8988T (cell line): ENCODE data around the gene COLEC12.
"Not testable (repeated sequence)": the region's sequence is repeated elsewhere in the genome, so short reads cannot be mapped to it uniquely, and the experiment has no call there.

Source experiments
- DNase-seq: peaks from one replicate; pipeline ENCODE4 v3.0.0; 2011

Gene COLEC12

GRCh38 chr18:406677-407076, 93.8 kb downstream of the COLEC12 start:
- DNase-seq = no peak

DNA sequence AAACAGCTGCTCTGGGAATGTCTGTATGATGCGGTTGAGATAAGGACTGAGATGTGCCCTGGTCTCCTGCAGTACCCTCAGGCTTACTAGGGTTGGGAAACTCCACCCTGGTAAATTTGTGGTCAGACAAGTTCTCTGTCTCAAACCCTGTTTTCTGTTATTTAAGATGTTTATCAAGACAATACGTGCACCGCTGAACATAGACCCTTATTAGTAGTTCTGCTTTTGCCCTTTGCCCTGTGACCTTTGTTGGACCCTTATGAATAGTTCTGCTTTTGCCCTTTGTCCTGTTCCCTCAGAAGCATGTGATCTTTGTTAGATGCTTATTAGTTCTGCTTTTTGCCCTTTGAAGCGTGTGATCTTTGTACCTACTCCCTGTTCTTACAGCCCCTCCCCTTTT, 95.5 kb downstream of the COLEC12 start:
- not testable (repeated sequence) for DNase-seq

- no peak for DNase-seq
Measured at GRCh38 chr18:404061-404636, 96.4 kb downstream of the COLEC12 start.

GRCh38 chr18:402129-402528, 98.4 kb downstream of the COLEC12 start:
- DNase-seq = no peak

DNA sequence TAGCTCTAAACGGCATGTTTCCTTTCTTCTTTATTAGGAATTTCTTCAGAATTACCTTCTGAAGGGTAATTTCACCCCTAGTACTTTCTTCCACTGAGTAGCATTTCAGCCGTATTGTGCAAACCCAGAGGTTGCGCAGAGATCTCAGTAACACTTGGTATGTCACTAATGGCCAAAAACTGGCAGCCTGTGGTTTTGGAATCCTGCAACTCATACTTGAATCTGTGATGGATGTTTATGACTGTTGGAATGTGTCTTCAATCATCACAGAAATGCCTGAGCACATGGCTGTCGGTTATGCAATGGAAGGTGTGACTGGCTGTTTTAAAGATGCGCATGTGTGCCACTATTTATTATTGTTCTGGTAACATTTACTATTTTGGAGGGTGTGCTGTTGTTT, 100.0 kb downstream of the COLEC12 start:
- no peak for DNase-seq

GRCh38 chr18:399631-400135, 100.8 kb downstream of the COLEC12 start:
- no peak for DNase-seq

- no peak for DNase-seq
Measured at GRCh38 chr18:398935-399630, 101.4 kb downstream of the COLEC12 start.

DNA sequence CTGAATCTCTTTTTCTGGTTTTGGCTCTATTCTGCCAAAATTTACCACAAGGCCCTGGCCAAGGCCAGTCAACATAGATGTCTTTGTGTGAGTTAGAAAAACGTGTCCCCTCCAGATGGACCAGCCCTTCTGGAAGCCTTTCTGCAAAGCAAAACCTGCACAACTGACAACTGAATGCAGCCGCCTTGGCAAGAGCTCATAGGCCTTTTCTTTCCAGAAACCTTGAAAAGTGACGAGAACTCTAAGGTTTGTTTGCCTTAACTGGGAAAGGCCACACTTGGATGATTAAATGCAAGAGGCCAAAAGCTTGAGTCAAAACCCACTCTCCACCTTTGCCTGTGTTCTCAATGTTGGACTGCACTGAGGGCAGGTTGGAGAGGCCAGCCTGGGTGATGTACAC, 103.9 kb downstream of the COLEC12 start:
- DNase-seq = no peak

GRCh38 chr18:396251-396555, 104.3 kb downstream of the COLEC12 start:
- no peak for DNase-seq

DNA sequence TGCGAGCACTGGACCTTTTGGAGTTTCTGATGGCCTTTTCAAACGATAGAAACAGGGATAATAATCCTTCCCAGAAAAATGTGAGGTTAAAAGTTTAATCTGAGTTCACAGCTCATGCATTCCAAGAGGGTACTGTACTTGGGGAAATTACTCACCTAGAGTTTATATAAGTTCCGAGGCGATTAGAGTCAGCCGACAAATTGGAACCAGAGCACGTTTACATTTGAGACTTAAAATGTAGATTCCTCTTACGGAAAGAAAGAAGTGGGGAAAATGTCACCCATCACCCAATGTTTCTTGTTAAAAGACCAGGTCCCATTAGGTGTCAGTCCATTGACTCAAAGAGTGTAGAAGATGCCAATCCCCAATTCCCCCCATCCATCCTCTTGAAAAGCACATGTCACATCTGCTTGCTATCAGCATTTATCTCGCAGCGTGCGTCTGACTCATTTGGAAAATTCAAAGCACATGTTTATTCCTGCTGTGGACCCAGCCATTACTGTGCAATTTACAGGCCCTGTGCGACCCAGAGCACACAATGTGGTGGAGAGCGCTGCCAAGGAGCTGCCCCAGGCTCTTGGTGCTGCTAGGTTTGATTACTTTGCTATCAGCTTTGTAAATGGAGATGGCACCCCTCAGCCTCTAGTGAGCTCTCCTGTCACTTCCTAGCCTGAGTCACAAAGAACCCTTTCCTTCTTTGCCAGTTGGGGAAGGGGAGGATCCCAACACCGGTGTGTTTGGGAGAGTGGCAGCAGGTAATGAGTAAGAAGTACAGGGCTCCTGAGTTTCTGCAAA, 104.8 kb downstream of the COLEC12 start:
- DNase-seq = no peak

- no peak for DNase-seq
Measured at GRCh38 chr18:394987-395362, 105.5 kb downstream of the COLEC12 start.

DNA sequence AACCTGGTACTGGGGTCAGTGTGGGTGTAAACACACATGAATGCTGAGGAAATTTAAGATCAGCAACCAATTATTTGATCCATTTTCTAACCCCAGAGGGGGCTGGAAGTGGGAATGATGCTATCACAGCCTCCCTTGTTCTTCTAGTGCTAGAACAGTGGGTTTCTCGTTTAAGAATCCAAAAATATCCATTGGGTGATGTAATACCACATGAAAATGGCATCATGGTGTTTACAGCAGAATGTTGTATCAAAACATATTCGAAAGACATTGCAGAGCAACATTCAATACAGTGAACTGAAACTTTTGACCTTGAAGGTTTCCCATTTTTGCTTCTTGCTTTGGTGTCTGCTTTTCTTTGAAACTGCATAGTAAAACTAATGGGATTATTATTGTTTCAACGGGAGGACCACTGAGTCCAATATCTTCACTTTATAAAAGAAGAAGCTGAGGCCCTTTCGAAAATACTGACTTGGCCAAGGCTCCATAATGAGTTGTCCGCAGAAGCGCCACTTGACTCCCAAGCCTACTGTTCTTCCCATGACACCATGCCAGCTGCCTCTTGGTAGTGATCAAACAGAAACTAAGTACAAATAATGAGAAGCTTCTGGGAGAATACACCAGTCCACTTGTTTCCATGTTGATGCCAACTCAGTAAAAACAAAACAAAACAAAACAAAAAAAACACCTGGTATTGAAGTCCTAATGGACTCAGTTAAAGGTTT, 106.1 kb downstream of the COLEC12 start:
- no peak for DNase-seq

GRCh38 chr18:393574-393957, 106.9 kb downstream of the COLEC12 start:
- DNase-seq = no peak

DNA sequence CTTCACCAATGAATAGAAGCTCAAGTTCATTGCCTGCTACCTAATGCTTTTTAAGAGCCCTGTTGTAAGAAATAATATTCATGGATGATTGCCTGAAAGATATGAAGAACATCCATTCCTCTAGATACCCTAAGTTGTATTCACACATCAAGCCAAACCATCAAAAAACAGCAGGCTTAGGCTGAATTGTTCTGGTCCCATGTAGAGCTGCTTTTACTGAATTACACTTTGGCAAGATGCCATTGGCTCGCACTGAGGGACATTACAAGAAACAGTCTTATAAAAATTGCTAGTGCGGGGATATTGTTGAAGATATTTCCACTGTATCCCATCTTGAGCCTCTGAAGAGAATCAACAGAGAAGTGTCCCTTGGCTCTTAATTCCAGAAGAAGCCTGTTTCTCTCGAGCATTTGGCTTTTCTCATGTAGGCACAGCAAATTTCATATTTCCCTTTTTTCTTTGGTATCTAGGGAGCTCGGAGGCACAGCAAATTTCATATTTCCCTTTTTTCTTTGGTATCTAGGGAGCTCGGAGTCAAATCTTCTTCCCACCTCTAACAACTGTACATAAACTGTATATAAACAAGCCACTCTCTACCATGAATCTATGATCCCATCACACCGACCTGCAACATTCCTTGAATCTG, 107.5 kb downstream of the COLEC12 start:
- DNase-seq = no peak

- no peak for DNase-seq
Measured at GRCh38 chr18:390741-391478, 109.6 kb downstream of the COLEC12 start.

DNA sequence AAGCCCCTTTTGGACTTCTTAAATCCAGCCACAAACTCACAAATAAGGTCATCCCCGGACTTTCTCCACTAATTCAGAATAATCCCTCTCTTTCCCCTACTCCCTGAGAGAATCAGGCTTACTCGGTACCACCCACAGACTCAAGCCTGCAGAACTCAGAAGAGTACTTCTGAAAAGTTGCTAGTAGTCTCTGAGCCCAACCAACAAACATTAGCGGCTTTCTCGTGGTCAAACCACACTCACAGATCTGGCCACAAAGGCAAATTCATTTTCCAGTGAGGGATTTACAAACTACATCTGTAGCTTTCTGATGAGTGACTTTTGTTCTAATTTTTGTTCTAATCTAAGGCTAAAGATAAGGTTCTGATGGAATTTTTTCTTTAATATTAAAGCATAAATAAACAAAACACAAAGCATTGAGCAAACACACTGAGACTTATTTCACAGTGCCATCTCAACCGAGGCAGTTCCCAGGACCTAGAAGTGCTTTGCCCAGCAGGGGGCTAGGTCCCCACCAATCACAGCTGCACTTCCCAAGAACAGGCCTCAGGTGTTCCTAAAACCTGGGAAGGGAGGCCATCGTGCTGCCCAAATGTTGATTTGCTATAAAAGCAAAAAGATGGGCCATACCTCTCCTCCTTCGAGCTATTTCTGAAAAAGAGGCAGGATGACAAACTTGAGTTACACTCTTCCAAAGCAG, 110.7 kb downstream of the COLEC12 start:
- DNase-seq = no peak

DNA sequence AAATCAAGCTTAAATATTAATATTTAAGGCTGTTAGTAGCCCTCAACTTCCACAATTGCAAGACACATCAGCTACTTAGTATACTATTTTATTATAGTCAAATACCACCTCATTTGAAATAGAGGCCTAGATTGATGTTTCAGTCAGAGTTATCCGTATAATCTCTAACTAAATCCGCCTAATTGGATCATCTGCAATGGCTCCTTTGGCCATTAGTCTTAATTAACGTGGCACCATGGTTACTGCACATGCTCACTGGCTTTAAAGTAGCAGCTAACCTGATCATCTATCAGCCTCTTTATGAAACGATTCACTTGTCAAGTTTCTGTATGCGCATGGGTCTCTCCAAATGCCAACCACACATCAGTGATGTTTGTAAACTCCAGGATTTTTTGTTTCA, 112.3 kb downstream of the COLEC12 start:
- no peak for DNase-seq

DNA sequence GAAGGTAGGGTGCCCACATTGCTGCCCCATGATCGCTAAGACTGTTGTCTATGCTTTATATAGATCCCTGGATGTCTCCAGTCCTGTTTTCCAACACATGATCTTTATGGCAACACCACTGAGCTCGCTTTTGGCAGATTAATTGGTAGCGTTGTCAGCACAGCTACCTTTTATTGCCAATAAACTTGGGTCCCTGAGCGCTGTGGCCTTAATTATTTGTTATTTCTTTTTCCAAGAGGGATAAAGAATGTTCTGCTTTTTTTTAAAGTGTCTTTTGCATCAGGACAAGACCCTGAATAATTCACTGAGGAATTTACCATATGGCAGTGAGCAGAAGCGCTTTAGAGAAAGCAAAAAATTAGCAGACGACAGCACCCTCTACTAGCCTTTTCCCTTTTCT, 113.5 kb downstream of the COLEC12 start:
- DNase-seq = no peak

DNA sequence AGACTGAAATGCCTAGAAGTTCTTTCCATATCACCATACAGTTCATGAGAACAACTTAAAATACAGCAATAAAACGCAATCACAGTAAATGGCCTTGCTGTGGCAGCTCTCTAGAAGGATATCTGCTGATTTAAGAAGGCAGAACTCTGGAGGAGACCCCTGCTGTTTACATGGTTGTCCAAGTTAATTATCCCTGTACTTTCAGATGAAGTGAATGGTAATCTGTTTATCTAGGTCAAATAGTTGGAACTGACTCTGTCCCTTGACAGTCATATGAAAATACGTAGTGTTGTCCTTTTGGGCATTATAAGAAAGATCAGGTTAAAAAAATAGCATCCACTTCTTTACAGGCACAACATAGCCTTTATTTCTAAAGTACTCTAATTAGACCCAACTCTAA, 115.6 kb downstream of the COLEC12 start:
- no peak for DNase-seq

GRCh38 chr18:383135-383534, 117.4 kb downstream of the COLEC12 start:
- no peak for DNase-seq

- DNase-seq = no peak
Measured at GRCh38 chr18:382423-382984, 118.0 kb downstream of the COLEC12 start.
